GM23338 (cell line): ENCODE measurements around the gene FHOD1. TPM values are rescaled to one million over a fixed set of nuclear protein-coding genes. Genes with fewer than 3 reads are reported as not detected.

Experiments used
- ATAC-seq: fragments of 200-7000 bp; cut with Tn5 transposase; 3 replicates; pipeline ENCODE4 v1.9.1; 2020
- DNase-seq: peaks from one replicate; pipeline ENCODE4 v3.0.0-alpha.2; 2015; ENCODE audit warnings: low spot score
- H2AFZ ChIP-seq: fragments of 200-600 bp; sonication (generic); 2 replicates; pipeline ENCODE4 v1.8.0; 2016; ENCODE audit warnings: antibody characterized with exemption, mild to moderate bottlenecking, moderate library complexity
- H3F3A ChIP-seq: fragments of 200-600 bp; sonication (generic); replicated peaks from 2 replicates; pipeline ENCODE4 v1.8.0; 2017; ENCODE audit warnings: antibody characterized with exemption, mixed run types, low read depth
- H3K27ac ChIP-seq: fragments of 200-600 bp; sonication (generic); 2 replicates; pipeline ENCODE4 v1.6.1; 2016; ENCODE audit warnings: low read depth
- H3K27me3 ChIP-seq: fragments of 200-600 bp; sonication (generic); 2 replicates; pipeline ENCODE4 v1.8.0; 2016; ENCODE audit warnings: mild to moderate bottlenecking, mixed run types, moderate library complexity; ENCODE audit not compliant: insufficient read depth
- H3K36me3 ChIP-seq: fragments of 200-600 bp; sonication (generic); 2 replicates; pipeline ENCODE4 v1.8.0; 2016; ENCODE audit warnings: mild to moderate bottlenecking; ENCODE audit not compliant: insufficient read depth
- H3K4me1 ChIP-seq: fragments of 200-600 bp; sonication (generic); 2 replicates; pipeline ENCODE4 v1.8.0; 2016; ENCODE audit warnings: mild to moderate bottlenecking, moderate library complexity; ENCODE audit not compliant: insufficient read depth
- H3K4me2 ChIP-seq: fragments of 200-600 bp; sonication (generic); 2 replicates; pipeline ENCODE4 v1.7.1; 2017; ENCODE audit warnings: mixed run types
- H3K4me3 ChIP-seq: fragments of 200-600 bp; sonication (generic); 2 replicates; pipeline ENCODE4 v1.6.1; 2016; ENCODE audit warnings: mixed run types
- H3K79me2 ChIP-seq: fragments of 200-600 bp; sonication (generic); replicated peaks from 2 replicates; pipeline ENCODE4 v1.8.0; 2017; ENCODE audit warnings: mild to moderate bottlenecking; ENCODE audit not compliant: insufficient read depth
- H3K9me2 ChIP-seq: fragments of 200-600 bp; sonication (generic); 2 replicates; pipeline ENCODE4 v1.8.0; 2017; ENCODE audit not compliant: insufficient read depth
- H4K20me1 ChIP-seq: fragments of 200-600 bp; sonication (generic); replicated peaks from 2 replicates; pipeline ENCODE4 v1.8.0; 2017; ENCODE audit warnings: mild to moderate bottlenecking; ENCODE audit not compliant: insufficient read depth
- H3K27ac Mint-ChIP-seq: 2 replicates; pipeline ENCODE4 v1.8.0; 2020; ENCODE audit warnings: inconsistent platforms, mild to moderate bottlenecking, moderate library complexity, mixed read lengths
- H3K27me3 Mint-ChIP-seq: 3 replicates; pipeline ENCODE4 v1.8.0; 2022; ENCODE audit warnings: low read depth, mild to moderate bottlenecking, moderate library complexity, mixed read lengths, inconsistent platforms; ENCODE audit not compliant: insufficient read depth, poor library complexity
- H3K36me3 Mint-ChIP-seq: 3 replicates; pipeline ENCODE4 v1.8.0; 2021; ENCODE audit warnings: low read depth, mild to moderate bottlenecking, inconsistent platforms, moderate library complexity, mixed read lengths
- H3K4me1 Mint-ChIP-seq: 3 replicates; pipeline ENCODE4 v1.8.0; 2020; ENCODE audit warnings: mild to moderate bottlenecking, inconsistent platforms, mixed read lengths
- H3K4me3 Mint-ChIP-seq: 3 replicates; pipeline ENCODE4 v1.8.0; 2021; ENCODE audit warnings: moderate library complexity, mild to moderate bottlenecking, inconsistent platforms, mixed read lengths
- H3K9me3 Mint-ChIP-seq: 3 replicates; pipeline ENCODE4 v1.8.0; 2020; ENCODE audit warnings: moderate library complexity, mild to moderate bottlenecking, inconsistent platforms, mixed read lengths
- CREB1 ChIP-seq: fragments of 250-450 bp; sonication (Bioruptor Pico); IDR thresholded peaks from 2 replicates; pipeline ENCODE4 v1.5.0; 2020; ENCODE audit warnings: low read depth, mild to moderate bottlenecking, moderate library complexity
- ETS1 ChIP-seq: IDR thresholded peaks from 2 replicates; pipeline ENCODE4 v1.6.1; 2016; ENCODE audit warnings: antibody characterized with exemption
- EZH2 ChIP-seq: fragments of 200-600 bp; sonication (generic); IDR thresholded peaks from one replicate; pipeline ENCODE4 v1.8.0; 2017; ENCODE audit warnings: antibody characterized with exemption, mild to moderate bottlenecking, low read depth; ENCODE audit not compliant: unreplicated experiment
- EZH2phosphoT487 ChIP-seq: fragments of 200-600 bp; sonication (generic); IDR thresholded peaks from one replicate; pipeline ENCODE4 v1.8.1; 2018; ENCODE audit warnings: antibody characterized with exemption; ENCODE audit not compliant: unreplicated experiment
- JUNB ChIP-seq: IDR thresholded peaks from one replicate; pipeline ENCODE4 v1.6.1; 2016; ENCODE audit warnings: antibody characterized with exemption; ENCODE audit not compliant: unreplicated experiment
- NANOG ChIP-seq: IDR thresholded peaks from 2 replicates; pipeline ENCODE4 v1.6.1; 2016; ENCODE audit warnings: antibody characterized with exemption, borderline replicate concordance
- POLR2AphosphoS5 ChIP-seq: IDR thresholded peaks from 2 replicates; pipeline ENCODE4 v1.6.1; 2016; ENCODE audit warnings: antibody characterized with exemption, low read depth
- STAT1 ChIP-seq: IDR thresholded peaks from one replicate; pipeline ENCODE4 v1.6.1; 2016; ENCODE audit warnings: antibody characterized with exemption; ENCODE audit not compliant: unreplicated experiment
- ZNF114 ChIP-seq: fragments of 250-450 bp; sonication (Bioruptor Pico); IDR thresholded peaks from 2 replicates; pipeline ENCODE4 v1.5.0; 2020; ENCODE audit warnings: mild to moderate bottlenecking, moderate library complexity
- ZNF331 ChIP-seq: fragments of 250-450 bp; sonication (Bioruptor Pico); IDR thresholded peaks from 2 replicates; pipeline ENCODE4 v1.5.0; 2020; ENCODE audit warnings: low read depth, mild to moderate bottlenecking, moderate library complexity
- polyA plus RNA-seq: library from polyadenylated mRNA; unstranded; fragments of >200 nt; fragmentation: Nextera tagmentation; extraction: Ambion mirVana; gene quantifications from 2 replicates; pipeline ENCODE4 v1.2.1, GENCODE V29; 2016
- total RNA-seq: library from RNA; depleted of rRNA; stranded (reverse); fragments of >200 nt; shearing (Covaris generic); gene quantifications from 2 replicates; pipeline ENCODE4 v1.2.3, GENCODE V29; 2014
- TF ChIP-seq, protein P1 (sequence below): IDR thresholded peaks from one replicate; pipeline ENCODE4 v1.6.1; 2018; ENCODE audit warnings: antibody characterized with exemption; ENCODE audit not compliant: unreplicated experiment
- TF ChIP-seq, protein P2 (sequence below): fragments of 250-450 bp; sonication (Bioruptor Pico); IDR thresholded peaks from 2 replicates; pipeline ENCODE4 v1.5.0; 2020; ENCODE audit warnings: mild to moderate bottlenecking, moderate library complexity

The FHOD1 gene
- total and polyA plus RNA-seq, 2 experiments from 2014 or later = 26.2 to 52.7 TPM

DNA sequence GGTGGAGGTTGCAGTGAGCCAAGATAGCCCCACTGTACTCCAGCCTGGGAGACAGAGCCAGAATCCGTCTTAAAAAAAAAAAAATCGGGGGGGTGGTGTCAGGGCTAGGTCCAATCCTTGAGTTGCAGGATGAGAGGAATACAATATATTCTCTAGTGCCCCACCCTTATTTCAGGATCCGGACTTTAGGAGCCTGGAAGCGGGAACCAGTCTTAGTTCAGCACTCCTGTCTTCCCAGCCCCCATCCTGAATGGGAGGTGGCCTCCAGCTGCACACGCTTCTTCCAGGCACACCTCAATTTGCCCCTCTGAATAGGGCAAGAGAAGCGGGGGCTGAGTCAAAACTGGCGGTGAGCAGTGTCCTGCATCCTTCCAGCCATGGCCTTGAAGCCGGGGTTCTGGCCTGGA is 1.6 kb downstream of the FHOD1 start:
- Histone ChIP-seq H4K20me1 (no peaks in the 10 kb centered on the region; the same call in 1 of the 2 replicates), H3K9me2 (no peaks in the 10 kb centered on the region), H3K27ac (peak overlapping the region; percentile 94), H2AFZ (peak overlapping the region; percentile 81; the same call in 1 of the 2 replicates), H3K4me2 (peak overlapping the region; percentile 93), H3K4me1 (peaks cover 33% of the 10 kb centered on the region), H3K79me2 (peaks cover 36% of the 10 kb centered on the region), H3F3A (peaks cover 18% of the 10 kb centered on the region), H3K36me3 (no peaks in the 10 kb centered on the region; the same call in 1 of the 2 replicates), H3K27me3 (peaks cover 29% of the 10 kb centered on the region), H3K4me3 (peak overlapping the region; percentile 89)
- H3K9me3 Mint-ChIP-seq = no peaks in the 10 kb centered on the region; the same call in 2 of the 3 replicates
- TF ChIP-seq STAT1 (no peak), EZH2phosphoT487 (no peak)
- TF ChIP-seq, protein P1, sequence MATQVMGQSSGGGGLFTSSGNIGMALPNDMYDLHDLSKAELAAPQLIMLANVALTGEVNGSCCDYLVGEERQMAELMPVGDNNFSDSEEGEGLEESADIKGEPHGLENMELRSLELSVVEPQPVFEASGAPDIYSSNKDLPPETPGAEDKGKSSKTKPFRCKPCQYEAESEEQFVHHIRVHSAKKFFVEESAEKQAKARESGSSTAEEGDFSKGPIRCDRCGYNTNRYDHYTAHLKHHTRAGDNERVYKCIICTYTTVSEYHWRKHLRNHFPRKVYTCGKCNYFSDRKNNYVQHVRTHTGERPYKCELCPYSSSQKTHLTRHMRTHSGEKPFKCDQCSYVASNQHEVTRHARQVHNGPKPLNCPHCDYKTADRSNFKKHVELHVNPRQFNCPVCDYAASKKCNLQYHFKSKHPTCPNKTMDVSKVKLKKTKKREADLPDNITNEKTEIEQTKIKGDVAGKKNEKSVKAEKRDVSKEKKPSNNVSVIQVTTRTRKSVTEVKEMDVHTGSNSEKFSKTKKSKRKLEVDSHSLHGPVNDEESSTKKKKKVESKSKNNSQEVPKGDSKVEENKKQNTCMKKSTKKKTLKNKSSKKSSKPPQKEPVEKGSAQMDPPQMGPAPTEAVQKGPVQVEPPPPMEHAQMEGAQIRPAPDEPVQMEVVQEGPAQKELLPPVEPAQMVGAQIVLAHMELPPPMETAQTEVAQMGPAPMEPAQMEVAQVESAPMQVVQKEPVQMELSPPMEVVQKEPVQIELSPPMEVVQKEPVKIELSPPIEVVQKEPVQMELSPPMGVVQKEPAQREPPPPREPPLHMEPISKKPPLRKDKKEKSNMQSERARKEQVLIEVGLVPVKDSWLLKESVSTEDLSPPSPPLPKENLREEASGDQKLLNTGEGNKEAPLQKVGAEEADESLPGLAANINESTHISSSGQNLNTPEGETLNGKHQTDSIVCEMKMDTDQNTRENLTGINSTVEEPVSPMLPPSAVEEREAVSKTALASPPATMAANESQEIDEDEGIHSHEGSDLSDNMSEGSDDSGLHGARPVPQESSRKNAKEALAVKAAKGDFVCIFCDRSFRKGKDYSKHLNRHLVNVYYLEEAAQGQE = no peak
- peaks cover 31% of the 10 kb centered on the region for H3K27me3 Mint-ChIP-seq
- H3K4me1 Mint-ChIP-seq = peaks cover 53% of the 10 kb centered on the region
- DNase-seq (no peak), ATAC-seq (no peak)
- H3K36me3 Mint-ChIP-seq = peaks cover 5% of the 10 kb centered on the region; the same call in 1 of the 3 replicates
- H3K27ac Mint-ChIP-seq = peak overlapping the region; percentile 97
- H3K4me3 Mint-ChIP-seq = peak overlapping the region; percentile 90

- Mint-ChIP-seq H3K4me3 (peak overlapping the region; percentile 90), H3K27me3 (peaks cover 31% of the 10 kb centered on the region), H3K4me1 (peaks cover 53% of the 10 kb centered on the region), H3K9me3 (no peaks in the 10 kb centered on the region; the same call in 2 of the 3 replicates), H3K36me3 (peaks cover 5% of the 10 kb centered on the region; the same call in 1 of the 3 replicates), H3K27ac (peak overlapping the region; percentile 97)
- Histone ChIP-seq H3K4me1 (peaks cover 33% of the 10 kb centered on the region), H3K36me3 (no peaks in the 10 kb centered on the region; the same call in 1 of the 2 replicates), H3K27me3 (peaks cover 24% of the 10 kb centered on the region), H3K4me3 (peak overlapping the region; percentile 89), H3K9me2 (no peaks in the 10 kb centered on the region), H3K4me2 (peak overlapping the region; percentile 93), H4K20me1 (no peaks in the 10 kb centered on the region; the same call in 1 of the 2 replicates), H2AFZ (no peak overlapping the region), H3K79me2 (peaks cover 36% of the 10 kb centered on the region), H3F3A (peaks cover 18% of the 10 kb centered on the region), H3K27ac (peak overlapping the region; percentile 94; the same call in 1 of the 2 replicates)
- ATAC-seq (no peak), DNase-seq (no peak)
- no peak for TF ChIP-seq ZNF331 (CRISPR knock-in tag)
- TF ChIP-seq ETS1 = no peak
- no peak for TF ChIP-seq POLR2AphosphoS5
- no peak for TF ChIP-seq JUNB
- TF ChIP-seq STAT1 = no peak
- TF ChIP-seq NANOG = no peak
- no peak for TF ChIP-seq CREB1 (CRISPR knock-in tag)
- TF ChIP-seq ZNF114 (CRISPR knock-in tag) = no peak
- no peak for TF ChIP-seq EZH2
- TF ChIP-seq, protein P2, sequence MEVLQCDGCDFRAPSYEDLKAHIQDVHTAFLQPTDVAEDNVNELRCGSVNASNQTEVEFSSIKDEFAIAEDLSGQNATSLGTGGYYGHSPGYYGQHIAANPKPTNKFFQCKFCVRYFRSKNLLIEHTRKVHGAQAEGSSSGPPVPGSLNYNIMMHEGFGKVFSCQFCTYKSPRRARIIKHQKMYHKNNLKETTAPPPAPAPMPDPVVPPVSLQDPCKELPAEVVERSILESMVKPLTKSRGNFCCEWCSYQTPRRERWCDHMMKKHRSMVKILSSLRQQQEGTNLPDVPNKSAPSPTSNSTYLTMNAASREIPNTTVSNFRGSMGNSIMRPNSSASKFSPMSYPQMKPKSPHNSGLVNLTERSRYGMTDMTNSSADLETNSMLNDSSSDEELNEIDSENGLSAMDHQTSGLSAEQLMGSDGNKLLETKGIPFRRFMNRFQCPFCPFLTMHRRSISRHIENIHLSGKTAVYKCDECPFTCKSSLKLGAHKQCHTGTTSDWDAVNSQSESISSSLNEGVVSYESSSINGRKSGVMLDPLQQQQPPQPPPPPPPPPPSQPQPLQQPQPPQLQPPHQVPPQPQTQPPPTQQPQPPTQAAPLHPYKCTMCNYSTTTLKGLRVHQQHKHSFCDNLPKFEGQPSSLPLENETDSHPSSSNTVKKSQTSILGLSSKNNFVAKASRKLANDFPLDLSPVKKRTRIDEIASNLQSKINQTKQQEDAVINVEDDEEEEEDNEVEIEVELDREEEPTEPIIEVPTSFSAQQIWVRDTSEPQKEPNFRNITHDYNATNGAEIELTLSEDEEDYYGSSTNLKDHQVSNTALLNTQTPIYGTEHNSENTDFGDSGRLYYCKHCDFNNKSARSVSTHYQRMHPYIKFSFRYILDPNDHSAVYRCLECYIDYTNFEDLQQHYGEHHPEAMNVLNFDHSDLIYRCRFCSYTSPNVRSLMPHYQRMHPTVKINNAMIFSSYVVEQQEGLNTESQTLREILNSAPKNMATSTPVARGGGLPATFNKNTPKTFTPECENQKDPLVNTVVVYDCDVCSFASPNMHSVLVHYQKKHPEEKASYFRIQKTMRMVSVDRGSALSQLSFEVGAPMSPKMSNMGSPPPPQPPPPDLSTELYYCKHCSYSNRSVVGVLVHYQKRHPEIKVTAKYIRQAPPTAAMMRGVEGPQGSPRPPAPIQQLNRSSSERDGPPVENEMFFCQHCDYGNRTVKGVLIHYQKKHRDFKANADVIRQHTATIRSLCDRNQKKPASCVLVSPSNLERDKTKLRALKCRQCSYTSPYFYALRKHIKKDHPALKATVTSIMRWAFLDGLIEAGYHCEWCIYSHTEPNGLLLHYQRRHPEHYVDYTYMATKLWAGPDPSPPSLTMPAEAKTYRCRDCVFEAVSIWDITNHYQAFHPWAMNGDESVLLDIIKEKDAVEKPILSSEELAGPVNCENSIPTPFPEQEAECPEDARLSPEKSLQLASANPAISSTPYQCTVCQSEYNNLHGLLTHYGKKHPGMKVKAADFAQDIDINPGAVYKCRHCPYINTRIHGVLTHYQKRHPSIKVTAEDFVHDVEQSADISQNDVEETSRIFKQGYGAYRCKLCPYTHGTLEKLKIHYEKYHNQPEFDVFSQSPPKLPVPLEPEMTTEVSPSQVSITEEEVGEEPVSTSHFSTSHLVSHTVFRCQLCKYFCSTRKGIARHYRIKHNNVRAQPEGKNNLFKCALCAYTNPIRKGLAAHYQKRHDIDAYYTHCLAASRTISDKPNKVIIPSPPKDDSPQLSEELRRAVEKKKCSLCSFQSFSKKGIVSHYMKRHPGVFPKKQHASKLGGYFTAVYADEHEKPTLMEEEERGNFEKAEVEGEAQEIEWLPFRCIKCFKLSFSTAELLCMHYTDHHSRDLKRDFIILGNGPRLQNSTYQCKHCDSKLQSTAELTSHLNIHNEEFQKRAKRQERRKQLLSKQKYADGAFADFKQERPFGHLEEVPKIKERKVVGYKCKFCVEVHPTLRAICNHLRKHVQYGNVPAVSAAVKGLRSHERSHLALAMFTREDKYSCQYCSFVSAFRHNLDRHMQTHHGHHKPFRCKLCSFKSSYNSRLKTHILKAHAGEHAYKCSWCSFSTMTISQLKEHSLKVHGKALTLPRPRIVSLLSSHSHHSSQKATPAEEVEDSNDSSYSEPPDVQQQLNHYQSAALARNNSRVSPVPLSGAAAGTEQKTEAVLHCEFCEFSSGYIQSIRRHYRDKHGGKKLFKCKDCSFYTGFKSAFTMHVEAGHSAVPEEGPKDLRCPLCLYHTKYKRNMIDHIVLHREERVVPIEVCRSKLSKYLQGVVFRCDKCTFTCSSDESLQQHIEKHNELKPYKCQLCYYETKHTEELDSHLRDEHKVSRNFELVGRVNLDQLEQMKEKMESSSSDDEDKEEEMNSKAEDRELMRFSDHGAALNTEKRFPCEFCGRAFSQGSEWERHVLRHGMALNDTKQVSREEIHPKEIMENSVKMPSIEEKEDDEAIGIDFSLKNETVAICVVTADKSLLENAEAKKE = no peak
Observed at GRCh38 chr16:67245186-67245585, 2.1 kb downstream of the FHOD1 start.
